ENCODE measurements around the gene FMNL3.

FMNL3 gene

DNA sequence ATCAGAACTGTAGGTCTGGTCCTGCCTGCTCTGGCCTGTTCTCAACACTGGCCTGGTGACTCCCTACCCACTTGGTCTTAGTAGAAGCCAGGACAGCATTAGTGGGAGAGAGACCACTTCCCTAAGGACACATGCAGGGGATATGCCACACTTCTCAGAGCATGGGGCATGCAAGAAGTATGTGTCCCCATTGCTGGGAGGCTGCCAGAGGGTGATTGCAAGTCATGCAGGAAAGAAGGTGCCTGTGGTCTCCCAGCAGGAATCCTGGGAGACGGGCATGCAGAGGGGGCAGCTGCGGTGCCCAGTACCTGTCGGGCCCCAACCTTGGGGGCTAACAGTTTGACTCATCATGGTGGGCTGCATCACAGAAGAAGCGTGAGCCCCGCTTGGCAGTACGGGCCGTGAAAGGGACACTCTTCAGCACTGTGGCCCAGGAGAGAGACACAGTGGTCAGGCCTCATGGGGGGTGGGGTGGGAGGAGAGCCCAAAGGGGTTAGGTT, 60.8 kb downstream of the FMNL3 start:
- TF ChIP-seq, protein P1, sequence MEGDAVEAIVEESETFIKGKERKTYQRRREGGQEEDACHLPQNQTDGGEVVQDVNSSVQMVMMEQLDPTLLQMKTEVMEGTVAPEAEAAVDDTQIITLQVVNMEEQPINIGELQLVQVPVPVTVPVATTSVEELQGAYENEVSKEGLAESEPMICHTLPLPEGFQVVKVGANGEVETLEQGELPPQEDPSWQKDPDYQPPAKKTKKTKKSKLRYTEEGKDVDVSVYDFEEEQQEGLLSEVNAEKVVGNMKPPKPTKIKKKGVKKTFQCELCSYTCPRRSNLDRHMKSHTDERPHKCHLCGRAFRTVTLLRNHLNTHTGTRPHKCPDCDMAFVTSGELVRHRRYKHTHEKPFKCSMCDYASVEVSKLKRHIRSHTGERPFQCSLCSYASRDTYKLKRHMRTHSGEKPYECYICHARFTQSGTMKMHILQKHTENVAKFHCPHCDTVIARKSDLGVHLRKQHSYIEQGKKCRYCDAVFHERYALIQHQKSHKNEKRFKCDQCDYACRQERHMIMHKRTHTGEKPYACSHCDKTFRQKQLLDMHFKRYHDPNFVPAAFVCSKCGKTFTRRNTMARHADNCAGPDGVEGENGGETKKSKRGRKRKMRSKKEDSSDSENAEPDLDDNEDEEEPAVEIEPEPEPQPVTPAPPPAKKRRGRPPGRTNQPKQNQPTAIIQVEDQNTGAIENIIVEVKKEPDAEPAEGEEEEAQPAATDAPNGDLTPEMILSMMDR (IDR thresholded peaks at IDR 0.05; ENCODE audit: insufficient read depth, low read depth, low read length, missing control alignments): no peak
- no peak overlapping the region for H3K4me3 ChIP-seq (ENCODE audit: low read depth, low read length)
- no peak for DNase-seq (ENCODE audit: low read depth)

DNA sequence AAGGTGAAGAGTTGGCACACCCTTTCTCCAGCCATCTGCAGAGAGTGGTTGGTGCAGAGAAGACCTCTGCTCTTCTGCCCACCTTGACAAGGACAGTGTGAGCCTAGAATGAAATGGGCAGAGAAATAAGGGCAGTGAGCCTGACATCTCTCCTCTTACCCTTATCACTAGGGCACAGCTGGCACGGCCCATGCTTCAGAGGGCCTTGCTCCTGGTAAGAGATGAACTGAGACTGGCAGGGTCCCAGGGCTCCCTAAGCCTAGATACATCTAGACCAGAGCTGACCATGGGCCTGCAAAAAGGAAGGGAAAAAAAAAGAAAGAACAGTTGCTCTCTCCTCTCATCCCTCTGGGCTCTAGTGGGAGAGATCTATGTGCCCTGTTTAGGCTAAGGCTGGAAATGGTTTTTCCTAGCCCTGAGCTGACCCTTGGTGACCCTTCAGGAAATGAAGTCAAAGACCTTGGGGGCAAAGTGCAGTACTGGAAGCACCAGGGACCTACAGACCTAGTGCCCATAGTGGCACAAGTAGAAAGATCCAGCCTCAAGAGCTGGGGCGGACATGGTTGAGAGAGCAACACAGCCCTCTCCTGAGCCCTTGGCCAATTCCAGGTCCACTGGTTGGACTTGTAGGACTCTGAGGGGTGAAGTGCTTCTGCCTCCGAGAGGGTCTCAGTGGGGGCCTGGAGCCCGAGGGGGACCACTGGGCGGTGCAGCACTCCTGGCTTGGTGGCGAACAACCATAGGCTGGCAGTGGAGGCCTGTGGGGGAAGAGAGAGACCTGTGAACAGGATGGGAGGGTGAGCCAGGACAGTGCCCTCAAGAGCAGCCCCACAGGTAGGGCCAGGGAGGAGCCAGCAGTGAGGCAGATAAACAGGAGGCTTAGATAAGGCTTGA, 61.8 kb downstream of the FMNL3 start:
- no peak for DNase-seq (ENCODE audit: low read depth)
- TF ChIP-seq, protein P1 (IDR thresholded peaks at IDR 0.05; ENCODE audit: insufficient read depth, low read depth, low read length, missing control alignments): no peak
- H3K4me3 ChIP-seq (ENCODE audit: low read depth, low read length): no peak overlapping the region

DNA sequence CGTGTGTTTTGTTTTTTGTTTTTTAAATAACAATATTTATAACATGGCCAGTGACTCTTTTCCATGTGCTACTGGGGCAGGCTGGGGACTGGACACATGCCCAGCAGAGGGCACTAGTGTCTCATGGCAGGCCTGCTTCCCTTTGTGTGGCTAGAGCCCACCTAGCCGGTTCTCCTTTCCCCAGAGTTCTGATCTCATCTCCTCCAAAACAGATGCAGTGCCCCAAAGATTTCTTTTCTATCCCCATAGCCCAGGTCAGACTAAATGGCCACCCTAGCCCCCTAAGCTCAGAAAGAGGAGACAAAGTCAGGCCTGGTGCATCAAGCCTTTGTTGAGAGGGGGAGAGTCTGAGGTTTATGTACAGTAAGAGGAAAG, 62.6 kb downstream of the FMNL3 start:
- DNase-seq (ENCODE audit: low read depth): peak; percentile 84
- no peak overlapping the region for H3K4me3 ChIP-seq (ENCODE audit: low read depth, low read length)
- TF ChIP-seq, protein P1 (IDR thresholded peaks at IDR 0.05; ENCODE audit: insufficient read depth, low read depth, low read length, missing control alignments): peak; percentile 90

DNA sequence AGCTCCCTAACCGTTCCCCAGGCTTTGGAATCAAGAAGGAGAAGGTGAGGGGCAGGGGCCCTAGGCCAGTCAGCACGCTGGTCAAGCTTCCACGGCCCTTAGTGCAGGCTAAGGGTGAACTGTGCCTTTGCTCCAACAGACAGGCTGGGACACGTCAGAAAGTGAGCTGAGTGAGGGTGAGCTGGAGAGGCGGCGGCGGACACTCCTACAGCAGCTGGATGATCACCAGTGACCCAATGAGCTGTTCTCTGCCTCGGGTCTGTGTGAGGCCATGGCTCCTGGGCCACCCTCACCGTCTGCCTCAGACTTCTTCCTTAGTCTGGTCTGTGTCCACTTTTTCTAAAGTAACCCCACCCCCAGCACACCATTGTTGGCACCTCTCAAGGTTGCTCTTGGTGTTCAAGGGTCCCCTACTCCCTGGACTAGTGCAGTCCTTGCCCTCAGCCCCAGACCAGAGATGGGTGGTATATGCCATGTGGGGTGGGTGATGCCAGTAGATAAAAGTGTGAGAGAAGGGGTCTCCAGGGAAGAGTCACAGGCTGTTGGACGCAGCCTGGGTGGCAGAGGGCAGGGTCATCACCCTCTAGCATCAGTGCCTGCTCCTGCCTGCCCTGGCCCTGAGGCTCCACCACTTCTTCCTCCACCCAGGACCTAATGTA, 63.1 kb downstream of the FMNL3 start:
- no peak overlapping the region for H3K4me3 ChIP-seq (ENCODE audit: low read depth, low read length)
- no peak for DNase-seq (ENCODE audit: low read depth)
- TF ChIP-seq, protein P1 (IDR thresholded peaks at IDR 0.05; ENCODE audit: insufficient read depth, low read depth, low read length, missing control alignments): no peak

DNA sequence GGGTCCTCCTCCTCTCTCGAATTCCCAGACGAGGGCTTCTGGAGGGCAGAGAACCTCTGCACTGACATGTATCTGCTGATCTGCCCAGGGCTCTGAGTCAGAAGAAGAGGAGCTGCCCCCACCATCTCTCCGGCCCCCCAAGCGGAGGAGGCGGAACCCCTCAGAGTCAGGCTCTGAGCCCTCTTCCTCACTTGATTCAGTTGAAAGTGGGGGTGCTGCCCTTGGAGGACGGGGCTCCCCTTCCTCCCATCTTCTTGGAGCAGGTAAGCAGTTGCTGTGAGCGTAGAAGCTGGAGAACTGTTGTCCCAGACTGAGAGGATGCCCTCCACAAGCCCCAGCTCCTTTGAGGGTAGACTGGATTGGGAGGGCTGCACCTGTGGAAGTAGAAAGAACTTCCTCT, 64.1 kb downstream of the FMNL3 start:
- DNase-seq (ENCODE audit: low read depth): no peak
- TF ChIP-seq, protein P1 (IDR thresholded peaks at IDR 0.05; ENCODE audit: insufficient read depth, low read depth, low read length, missing control alignments): no peak
- H3K4me3 ChIP-seq (ENCODE audit: low read depth, low read length): no peak overlapping the region

DNA sequence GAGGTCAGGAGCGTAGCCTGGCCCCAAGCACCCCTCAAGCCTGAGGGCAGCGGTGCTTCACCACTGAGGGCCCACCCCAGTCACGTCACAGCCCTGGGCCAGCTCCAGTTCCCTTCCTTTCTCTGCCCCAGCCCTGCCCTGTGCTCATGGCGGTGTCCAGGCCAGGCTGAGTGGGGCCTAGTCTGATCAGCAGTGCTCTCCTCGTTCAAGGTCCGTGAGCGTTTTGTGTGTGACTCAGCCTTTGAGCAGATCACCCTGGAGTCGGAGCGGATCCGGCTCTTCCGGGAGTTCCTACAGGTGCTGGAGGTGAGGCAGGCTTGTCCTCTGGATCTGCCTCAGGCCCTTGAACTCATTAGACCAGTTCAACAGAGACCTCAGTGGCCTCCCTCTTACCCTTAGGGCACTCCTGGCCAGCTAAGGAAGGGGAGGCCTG, 64.8 kb downstream of the FMNL3 start:
- no peak for DNase-seq (ENCODE audit: low read depth)
- TF ChIP-seq, protein P1 (IDR thresholded peaks at IDR 0.05; ENCODE audit: insufficient read depth, low read depth, low read length, missing control alignments): no peak
- no peak overlapping the region for H3K4me3 ChIP-seq (ENCODE audit: low read depth, low read length)
